ENCODE results near the gene PHF13.
"Not testable (repeated sequence)": the region's sequence is repeated elsewhere in the genome, so short reads cannot be mapped to it uniquely, and the experiment has no call there.

PHF13 gene

GRCh38 chr1:6587261-6588005 is 26.1 kb upstream of the PHF13 start:
- no peak for DNase-seq (ENCODE audit: low read depth)

- DNase-seq (ENCODE audit: low read depth) = no peak
Measured at GRCh38 chr1:6588128-6588892, 25.2 kb upstream of the PHF13 start.

- no peak for DNase-seq (ENCODE audit: low read depth)
Measured at GRCh38 chr1:6588893-6589520, 24.5 kb upstream of the PHF13 start.

- no peak for DNase-seq (ENCODE audit: low read depth)
Measured at GRCh38 chr1:6590046-6590445, 23.5 kb upstream of the PHF13 start.

- DNase-seq (ENCODE audit: low read depth) = no peak
Measured at GRCh38 chr1:6591222-6591621, 22.3 kb upstream of the PHF13 start.

DNA sequence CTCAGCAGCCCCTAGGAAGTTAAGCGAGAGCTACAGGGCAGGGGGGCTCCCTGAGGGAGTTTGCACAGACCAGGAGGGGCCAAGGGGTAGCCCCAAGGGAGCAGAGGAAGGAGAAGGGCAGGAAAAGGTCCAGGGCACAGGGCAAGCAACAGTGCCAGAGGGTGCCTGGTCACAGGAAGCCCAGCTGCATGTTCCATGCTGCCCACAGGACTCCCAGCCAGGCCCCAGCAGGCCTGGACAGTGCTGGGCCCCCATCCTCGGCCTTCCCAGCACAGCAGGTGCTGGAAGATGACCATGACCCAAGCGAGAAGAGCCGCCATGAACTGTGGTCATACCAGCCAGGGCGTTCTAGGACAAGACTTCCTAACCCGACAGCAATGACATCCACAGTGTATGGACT is 21.9 kb upstream of the PHF13 start:
- DNase-seq (ENCODE audit: low read depth) = no peak

DNA sequence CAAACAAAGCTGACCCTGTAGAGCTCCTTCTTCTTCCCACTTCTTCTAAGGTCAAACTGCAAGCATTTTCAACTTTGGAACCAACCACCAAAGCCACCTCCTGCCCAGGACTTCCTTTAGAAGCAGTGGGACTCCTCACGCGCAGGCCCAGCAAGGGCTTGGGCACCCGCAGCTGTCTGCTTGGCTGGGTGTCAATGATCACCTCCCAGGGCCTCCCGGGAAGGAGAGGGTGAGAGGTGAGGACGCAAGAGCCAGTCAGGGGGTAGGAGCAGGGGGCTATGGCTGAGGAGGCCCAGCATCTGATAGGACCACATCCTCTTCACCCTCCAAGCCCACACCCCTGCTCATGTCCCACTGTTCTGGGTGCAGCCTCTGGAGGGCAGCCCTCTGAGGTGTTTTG is 21.1 kb upstream of the PHF13 start:
- DNase-seq (ENCODE audit: low read depth) = no peak

DNA sequence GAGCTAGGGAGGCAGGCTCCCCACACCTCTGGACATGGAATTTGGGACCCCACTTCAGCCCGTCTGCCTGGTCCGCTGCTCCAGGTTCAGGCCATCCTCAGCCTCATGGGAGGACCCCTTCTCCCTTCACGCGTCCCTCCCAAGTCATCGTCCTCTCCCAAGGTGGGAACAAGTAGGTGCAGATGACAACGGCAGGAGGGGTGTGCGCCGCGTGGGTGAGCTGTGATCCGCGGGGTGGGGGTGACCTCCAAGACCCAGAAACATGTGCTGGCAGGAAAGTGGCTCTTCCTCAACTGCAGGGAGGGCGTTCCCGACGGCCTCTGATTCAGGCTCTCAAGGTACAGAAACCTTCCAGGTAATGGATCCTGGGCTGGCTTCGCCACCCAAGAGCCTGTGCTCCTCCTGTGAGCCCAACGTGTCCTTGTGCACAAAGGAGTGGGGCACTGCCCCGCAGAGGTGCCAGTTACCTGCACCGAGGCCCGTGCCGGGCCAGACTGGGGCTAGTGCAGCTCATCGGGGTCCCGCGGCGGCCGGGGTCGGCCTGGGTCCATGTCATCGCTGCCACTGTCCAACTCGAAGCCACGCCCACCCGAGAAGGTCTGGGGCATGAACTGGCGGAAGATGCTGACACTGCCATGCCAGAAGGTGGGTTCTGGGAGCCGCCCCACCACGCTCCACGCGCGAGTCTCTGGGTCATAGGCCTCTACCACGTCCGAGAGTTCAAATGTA is 20.5 kb upstream of the PHF13 start:
- DNase-seq (ENCODE audit: low read depth) = no peak

GRCh38 chr1:6593810-6594209 is 19.7 kb upstream of the PHF13 start:
- no peak for DNase-seq (ENCODE audit: low read depth)

DNA sequence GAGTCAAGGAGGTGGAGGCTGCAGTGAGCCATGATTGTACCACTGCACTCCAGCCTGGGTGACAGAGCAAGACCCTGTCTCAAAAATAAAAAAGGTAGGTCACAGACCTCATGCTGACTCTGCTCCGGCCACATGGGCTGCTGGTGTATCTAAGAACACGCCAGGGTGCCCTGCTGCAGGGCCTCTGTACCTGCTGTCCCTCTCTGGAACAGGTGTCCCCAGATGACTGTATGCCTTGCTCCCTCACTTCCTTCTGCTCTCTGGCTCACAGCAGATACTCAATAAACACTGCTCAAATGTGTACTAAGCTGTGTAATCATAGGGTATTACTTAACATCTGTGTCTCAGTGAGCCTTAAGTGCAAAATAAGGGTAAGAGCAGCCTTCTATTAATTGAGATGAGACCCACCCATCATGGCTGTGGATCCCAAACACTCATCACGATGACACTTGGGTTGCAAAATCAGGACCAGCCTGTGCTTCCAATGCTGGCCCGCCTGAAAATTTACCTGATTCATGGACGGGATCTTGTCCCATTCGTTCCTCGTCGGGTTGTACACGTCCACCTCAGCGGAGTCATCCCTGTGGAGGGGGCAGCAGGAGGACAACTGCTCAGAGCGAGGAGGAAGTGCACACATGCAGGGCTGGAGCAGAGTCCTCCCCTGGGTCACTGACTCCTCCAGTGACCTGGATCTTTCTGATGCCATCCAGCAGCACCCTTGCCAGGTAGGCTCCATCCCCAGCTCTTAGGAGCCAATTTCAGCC is 18.4 kb upstream of the PHF13 start:
- DNase-seq (ENCODE audit: low read depth) = no peak

GRCh38 chr1:6596351-6596750 is 17.2 kb upstream of the PHF13 start:
- DNase-seq (ENCODE audit: low read depth) = no peak

DNA sequence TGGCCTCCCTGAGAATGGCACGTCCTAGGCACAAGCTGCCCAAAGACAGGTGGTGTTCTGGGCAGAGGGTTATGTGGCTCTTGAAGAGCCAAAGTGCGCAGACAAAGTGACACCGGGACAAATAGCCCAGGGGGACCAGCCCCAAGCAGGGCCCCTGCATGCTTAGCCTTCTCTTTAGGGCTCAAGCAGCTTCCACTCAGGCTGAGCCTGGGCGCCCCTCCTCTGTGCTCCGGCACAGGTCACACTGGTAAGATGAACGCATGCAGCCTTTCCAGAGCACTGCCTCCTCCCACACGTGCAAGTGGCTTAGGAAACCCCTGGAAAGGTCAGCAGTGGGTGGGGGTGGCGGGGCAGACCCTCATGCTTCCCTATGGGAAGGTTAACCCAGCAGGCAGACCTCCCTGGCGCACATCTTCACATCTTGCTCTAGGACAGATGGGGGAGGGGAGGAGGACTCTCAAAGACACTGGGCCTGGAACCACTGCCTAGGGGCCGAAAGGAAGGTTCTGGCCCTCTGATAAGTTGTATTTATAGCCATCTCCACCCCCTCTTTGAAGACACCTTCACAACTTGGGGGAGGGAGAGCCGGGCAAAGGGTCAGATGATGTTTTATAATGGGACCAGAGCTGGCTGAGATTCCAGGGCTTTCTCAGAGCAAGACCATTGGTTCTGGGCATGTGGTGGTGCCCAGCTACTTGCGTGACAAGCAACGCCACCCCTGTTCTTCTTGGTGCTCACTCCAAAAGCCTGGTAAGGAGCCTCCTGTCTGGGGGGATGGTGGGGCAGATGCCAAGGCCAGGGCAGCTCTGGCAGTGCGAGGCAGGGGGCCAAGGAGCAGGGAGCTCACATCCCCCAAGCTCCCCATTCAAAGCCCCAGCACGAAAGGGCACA is 16.4 kb upstream of the PHF13 start:
- DNase-seq (ENCODE audit: low read depth) = no peak

GRCh38 chr1:6597777-6598131 is 15.8 kb upstream of the PHF13 start:
- DNase-seq (ENCODE audit: low read depth) = no peak

DNA sequence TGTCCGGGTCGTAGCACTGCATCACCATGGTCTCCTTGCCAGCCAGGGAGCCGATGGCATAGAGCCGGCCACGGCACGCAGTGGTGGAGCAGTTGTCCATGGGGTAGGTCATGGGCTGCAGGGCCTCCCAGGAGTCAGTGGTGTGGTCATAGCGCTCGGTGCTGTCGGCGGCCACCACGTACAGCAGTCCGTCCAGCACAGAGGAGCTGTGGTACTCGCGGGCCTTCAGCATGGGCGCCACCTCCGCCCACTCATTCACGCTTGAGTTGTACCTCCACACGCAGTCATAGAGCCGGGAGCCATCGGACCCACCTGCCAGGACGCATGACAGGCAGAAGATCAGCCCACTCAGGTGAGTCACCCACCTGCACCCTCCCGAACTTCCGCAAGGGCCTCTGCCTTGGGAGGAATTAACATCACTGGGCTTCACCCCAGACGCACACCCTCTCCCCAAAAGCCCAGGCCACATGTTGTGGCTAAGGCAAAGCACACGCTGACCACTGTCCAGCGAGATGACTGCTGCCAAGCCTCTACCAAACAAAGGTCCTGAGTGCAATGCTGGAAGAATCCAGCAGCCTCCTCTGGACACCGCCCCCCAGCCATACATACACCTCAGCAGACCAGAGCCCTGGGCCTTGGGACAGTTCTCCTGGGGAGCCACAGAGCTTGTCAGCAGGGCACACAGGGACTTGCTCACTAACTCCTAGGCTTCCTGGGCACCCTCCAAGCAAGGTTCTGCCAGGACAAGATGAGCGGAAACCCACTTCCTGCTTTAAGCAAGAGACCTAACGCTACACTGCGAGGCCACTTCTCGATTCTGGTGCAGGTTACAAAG is 14.2 kb upstream of the PHF13 start:
- no peak for DNase-seq (ENCODE audit: low read depth)

GRCh38 chr1:6599991-6600390 is 13.5 kb upstream of the PHF13 start:
- not testable (repeated sequence) for DNase-seq (ENCODE audit: low read depth)

DNA sequence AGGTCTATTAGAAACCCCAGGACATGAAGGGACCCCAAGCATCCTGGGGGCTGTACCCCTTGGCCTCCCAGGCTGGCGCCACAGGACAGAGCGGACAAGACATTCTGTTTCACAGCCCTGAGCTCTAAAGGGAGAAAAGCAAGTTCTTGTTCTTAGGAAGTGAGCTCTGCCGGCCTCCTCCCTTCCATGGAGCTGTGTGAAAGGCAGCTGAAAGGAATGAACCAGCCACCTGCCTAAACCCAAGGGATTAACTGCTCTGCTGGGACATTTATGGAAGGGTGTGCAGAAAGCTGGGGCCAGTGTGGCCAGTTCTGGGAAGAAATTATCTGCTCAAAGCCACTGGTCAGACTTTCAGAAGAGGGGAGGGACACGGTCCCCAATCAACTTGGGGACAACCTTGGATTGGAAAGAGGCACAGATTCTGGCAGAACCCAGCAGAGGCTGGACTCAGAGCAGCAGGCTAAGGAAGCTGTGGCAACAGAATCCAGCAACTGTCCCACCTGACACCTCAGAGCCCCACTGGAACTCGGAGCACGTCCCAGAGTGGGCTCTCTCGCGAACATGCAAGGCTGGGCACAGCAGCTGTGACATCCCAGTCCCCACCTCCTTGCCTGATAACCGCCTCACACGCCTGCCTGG is 13.0 kb upstream of the PHF13 start:
- DNase-seq (ENCODE audit: low read depth) = no peak

DNA sequence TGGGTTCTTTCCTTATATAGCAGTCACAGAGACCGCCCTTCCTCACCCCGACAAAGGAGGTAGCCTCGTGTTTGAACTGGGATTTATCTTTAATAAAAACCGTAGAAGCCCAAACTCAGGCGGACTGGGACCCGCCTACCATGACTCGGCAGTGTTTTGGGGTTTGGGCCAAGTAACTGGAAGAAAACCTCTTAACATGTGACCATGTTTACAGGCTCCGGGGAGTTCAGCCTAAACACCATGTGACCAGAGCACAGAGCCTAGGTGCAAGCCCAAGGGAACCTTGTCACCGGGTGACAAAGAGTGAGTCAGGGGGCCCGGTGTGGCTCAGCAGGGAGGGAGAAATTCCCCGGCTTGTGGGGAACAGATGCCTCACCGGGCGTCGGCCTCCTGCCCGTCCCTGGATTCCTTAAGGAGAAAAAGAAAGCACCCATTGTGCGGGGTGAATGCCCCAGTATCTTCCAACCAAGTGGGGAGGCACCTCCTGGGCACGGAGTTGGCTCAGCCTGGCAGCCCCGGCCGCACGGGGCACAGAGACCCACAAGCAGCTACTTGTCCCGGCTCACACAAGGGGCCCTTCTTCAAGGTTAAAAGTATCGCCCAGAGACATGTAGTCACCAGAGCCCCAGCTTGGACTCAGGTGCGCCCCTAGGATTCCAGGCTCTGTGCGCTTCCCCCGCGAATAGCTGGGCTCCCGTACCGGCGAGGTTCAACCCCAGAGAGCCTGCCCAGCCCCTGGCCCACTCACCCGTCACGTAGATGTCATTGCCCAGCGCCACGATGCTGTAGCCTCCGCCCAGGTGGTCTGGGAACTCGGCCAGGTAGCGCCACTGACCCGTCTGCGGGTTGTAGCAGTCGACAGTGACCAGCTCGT is 12.2 kb upstream of the PHF13 start:
- DNase-seq (ENCODE audit: low read depth) = peak; percentile 90

DNA sequence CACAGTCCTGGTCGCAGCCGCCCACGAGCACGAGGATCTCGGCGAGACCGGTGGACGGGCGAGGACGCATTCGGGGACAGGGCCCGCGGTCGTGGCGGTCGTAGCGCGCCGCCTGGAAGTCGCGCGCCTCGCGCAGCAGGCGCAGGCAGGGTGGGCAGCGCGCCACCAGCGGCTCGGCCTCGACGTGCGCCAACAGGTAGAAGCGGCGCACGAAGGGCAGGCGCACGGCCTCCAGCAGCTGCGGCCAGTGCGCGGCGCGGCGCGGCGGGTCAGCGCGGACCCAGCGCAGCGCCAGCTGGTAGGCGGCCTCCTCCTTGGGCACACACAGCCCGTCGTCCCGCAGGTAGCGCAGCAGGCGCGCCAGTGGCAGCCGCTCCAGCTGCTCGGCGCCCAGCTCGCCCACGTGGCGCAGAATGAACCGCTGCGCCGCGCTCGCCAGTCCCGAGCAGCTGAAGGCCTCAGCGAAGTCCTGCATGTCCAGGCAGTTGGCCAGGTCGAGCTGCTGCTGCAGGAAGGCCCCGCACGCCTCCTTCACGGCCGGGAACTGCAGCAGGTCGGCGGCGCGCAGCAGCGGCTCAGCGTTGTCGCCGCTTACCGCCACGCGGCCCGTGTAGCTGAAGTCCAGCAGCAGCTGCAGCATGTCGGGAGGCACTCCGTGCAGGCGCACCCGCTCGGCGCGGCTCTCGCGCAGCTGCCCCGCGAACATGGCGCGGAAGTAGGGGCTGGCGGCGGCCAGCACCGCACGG is 11.4 kb upstream of the PHF13 start:
- DNase-seq (ENCODE audit: low read depth) = peak; percentile 24

Data from GM04504 (cell line).